GM18519 (cell line): ENCODE results near the gene ERF.

Source experiments
- ATAC-seq: cut with Tn5 transposase; IDR thresholded peaks from one replicate; pipeline ENCODE4 v1.9.1; 2021; ENCODE audit warnings: mild to moderate bottlenecking, moderate library complexity; ENCODE audit not compliant: unreplicated experiment, low FRiP score

Gene ERF

DNA sequence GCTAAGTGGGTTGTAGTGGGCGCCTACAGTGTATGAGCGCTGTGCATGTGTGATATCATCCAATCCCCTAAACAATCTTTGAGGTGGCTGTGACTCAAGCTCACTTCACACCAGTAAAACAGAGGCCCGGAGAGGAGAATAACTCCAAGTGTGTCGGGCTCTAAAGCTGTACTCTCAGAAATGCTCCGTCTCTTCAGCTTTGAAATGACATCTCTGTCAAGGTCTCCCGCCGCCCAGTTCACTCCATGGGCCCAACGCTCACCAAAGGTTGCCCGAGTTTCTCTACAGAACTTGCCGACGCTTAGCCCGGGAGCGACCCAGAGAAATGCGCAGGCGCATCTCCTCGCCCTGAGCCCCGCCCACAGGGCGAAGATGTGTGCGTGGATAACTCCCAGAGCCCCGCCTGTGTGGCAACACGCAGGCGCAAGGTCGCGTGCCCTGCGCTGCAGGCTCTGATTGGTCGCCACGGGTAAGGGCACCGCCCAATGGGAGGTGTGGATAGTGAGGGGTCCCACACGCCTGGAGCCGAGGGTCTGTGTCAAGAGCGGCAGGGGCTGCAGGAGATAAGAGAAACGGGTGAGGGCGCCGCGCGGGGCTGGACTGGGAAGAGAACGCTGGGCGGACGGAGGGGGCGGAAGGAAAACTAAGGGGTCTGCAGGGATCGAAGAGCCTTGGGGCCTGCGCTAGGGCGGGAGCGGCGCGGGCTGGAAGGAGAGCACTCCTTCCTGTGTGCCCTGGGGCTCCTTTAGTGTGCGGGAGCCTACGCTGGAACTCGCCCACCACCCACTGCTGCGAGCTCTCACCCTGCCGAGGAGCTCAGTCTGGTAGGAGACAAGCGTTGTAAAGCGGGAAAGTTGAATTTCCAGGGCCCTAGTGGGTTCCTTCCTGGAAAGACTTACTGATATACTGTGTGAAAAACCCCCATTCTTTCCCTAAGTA lies 34.8 kb downstream of the ERF start, which contains the start of gene ZNF526:
Gene ZNF526, plus strand, starts transcription at position 501 of the 939 bp plus-strand sequence. CDS start 4,092 bp downstream, outside the sequence.
- ATAC-seq, result peak; percentile 71

DNA sequence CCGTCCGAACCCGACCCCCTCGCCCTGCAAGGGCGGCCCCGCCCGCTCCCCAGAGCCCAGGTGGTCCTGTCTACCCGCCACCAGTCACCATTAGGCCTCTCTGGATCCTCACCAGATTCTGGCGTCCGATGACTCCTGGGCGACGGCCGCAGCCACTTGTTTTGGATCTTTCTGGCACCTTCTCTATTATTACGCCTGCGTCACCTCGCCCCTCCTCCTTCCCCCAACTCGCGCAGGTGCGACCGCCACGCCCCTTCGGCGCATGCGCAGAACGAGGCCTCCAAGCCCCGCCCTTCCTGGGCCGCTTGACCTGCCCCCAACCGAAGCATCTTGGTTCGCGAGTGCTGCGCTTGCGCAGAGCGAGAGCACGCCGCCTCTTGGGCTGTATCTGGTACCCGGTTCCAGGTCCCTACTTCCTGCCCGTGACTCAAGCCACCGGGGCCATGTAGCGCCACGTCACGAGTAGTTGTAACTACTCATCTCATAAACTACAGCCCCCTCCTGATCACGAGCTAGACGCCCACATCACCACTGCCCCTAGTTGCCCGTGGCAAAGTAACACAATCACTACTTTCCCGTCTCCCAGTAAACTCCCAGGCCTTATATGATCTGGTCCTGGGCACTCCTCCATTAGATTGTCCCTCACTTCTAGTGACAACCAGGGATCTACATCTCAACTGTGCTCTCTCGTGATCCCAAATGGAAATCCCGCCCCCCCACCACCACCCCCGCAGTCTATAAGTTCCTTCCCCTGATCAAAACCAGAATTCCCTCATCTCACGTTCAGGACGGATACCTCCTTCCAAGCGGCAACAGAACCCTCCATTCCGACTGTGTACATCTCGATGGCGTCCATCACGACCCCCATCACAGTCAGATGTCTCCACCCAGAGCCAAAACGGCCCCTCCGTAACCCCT lies 37.1 kb downstream of the ERF start, which contains the start of gene DEDD2:
Gene DEDD2, minus strand, starts transcription at position 158 of the 918 bp plus-strand sequence. CDS start 670 bp downstream, outside the sequence.
- ATAC-seq, result no peak

DNA sequence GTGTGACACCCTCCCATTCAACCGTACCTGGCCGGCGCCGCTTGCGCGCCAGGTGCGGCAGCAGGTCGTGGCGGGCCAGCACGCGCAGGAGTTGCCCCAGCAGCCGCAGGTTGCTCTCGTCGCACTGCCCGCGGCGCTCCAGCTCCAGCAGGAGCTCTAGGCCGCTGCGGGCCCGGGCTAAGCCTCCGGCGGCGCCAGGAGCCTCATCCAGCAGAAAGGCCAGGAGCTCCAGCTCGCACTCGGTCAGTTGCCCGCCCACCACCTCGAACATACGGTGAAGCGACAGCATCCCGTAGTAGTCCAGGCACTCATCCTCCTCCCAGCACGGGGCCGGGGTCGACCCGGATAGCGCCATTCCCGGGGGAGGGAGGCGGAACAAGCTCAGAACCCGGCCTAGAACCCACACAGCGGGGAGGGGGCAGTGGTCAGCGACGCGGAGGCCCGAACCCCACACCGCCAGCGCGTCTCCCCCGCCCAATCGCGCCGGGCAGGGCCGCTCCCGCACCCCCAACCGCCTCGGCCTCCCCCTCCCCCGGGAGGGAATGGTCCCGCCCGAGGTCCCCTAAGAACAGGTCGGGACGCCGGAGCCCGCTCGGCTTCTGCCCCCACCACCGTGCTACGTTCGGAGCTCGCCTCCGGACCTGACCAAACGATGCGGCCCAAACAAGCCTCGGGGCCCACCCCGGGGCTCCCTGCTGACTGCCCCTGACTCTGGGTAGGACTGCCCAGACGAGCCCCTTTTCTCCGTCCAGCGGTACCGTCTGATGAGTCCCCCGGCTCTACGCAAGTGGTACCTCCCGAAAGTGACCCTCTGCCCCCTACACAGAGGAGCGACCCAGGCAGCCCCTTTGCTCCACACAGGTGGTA lies 38.0 kb downstream of the ERF start:
- no peak for ATAC-seq

DNA sequence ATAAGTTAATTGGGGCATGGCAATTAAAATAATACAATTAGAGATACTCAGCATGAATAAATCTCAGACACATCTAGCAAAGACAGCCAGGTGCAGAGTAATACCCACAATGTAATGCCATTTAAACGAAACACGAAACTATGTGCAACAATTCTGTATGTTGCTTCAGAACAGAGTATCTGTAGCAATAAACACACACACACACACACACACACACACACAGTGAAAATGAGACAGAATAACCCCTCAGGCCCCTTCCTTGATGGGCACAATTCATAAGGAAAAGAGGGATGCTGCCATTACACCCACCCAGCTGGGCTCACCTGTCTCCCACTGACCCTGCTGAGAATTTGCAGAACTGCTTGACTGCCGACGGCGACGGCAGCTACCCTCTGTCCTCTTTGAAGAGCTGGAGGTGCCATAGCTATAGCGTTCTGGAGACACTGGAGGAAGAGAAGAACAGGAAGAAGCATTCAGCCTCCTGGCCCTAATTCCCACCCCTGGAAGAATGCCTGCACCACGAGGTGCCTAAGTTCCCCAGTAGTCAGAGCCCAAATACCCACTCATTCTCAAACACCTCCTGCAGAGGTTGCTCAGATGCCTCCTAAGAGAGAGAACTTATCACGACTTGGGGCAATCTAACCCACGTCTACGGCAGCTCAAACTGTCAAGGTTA lies 40.0 kb downstream of the ERF start:
- ATAC-seq, result no peak

DNA sequence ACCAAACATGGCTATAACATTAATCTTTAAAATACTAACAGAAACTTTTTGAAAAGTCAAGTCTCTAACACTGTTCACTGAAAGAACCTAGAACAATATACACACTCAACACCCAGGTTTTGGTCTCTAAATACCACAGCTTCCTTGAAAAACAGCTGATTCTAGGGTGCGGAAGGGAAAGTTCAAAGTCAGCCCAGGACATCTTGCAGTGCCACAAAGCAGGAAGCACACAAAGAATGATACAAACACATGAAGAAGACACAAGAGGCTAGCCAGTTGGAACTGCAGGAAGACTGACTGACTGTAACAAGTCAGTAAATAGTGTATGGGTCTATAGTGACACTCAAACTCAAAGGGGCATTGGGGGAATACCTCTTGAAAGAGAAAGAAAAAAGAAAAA lies 42.0 kb downstream of the ERF start:
- no peak for ATAC-seq

DNA sequence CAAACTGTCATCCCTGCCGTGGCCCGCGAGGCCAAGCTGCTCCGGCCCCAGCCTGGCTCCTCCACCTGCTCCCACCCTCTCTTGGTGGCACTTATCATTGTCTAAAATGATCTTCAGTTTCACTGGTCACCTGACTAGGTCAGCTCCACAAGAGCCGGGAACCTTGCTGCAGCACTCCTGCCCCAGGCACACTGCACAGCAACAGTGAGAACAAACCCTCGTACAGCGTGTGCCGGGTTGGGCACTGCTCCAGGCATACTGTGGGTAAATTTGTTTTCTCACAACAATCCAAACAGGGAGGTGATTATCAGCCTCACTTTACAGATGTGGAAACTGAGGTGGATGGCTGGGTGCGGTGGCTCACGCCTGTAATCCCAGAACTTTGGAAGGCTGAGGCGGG lies 46.3 kb downstream of the ERF start:
- ATAC-seq, result no peak

DNA sequence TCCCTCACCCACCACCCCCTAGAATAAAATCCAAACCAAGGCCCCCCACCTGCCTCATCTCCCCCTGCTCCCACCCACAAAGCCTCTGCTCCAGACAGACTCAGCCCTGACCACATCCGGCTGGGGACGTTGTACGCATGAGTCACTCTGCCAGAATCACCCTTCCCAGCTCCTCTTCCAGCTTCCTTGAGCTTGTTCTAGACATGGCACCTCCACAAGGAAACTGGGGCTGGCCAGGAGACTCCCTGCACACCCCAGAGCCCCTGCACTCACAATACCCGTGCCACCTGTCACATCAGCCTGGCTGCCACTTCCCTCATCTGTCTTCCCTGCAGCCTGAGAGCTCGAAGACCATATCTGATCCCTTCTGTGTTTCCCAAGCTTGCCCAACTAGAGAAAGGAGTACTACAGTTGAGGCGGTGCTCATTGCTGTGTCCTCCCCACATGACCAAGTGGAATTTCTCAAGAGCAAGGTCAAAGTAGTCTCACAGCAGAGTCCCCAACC lies 47.1 kb downstream of the ERF start:
- ATAC-seq, result no peak

DNA sequence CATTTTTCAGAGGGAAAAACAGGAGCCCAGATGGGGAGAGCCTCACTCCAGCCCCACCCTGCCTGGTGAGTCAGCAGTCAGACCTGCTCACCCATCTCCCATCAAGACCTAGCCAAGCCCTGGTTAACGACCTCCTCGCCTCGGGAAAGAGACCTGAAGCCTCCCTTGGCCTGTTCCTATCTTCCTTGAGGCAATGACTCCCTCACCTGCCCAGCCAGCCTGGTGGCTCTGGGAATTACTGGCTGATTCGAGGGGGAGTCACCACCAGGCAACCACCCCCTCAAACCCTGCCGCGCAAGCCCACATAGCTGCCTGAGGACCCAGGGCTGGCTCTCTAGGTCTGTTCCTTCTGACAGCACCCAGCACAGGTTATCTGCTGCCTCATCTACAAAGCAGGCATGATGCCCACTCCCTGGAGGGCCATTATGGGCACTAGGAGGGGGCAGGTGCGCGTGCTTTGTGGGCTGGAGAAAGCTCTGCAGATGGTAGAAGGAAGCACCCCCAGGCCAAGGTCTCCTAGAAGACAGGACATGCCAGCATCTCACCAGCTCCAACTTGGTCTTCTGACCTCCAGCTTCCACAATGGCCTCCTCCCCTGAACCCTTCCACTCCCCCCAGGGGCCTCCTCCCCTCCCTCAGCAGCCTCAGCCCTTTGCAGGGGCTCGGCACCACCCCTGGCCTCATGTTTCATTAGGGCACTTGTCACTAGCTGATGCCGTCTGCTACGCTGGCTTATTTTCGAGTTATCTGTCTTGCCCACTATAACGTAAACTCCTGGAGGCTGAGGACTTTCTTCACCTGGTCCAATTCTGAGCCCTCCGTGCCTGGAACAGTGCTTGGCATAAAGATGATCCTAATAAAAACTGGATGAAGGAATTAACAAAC lies 47.8 kb downstream of the ERF start:
- no peak for ATAC-seq

DNA sequence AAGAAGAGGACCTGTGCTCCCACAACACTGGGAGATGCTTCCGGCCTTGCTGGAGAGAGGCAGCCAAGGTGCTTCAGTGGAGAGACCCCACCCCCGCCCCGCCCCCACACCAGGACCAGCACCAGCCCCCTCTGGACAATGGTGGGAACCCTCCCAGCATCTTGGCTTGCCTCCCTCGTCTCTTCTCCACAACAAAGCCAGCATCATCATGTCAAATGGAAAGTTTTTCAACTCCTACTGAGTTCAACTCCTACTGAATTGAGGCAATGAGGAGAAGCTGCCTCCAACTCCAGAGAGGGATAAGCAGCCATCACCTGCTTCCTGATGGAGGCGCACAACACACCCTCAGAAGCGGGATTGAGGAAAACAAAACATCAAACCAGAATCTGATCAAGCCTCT lies 50.3 kb downstream of the ERF start:
- ATAC-seq, result no peak

DNA sequence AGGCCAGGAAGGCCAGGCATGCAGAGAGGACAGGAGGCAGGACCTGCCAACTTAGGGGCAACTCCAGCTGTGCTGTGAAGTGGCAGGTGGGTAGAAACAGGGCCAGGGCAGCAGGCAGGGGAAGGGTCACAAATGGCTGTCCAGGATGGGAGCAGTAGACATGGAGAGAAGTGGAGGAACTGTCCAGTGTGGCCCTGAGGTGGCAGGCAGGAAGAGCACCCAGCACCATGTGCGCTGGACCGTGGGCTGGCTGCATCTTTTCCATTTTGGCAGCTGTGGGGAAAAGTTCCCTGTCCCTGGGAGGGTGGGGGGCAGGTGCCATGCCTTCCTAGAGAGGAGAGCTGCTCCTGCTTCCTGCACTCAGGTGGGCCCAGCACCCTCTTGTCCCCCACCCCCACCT lies 51.2 kb downstream of the ERF start:
- ATAC-seq, result no peak

DNA sequence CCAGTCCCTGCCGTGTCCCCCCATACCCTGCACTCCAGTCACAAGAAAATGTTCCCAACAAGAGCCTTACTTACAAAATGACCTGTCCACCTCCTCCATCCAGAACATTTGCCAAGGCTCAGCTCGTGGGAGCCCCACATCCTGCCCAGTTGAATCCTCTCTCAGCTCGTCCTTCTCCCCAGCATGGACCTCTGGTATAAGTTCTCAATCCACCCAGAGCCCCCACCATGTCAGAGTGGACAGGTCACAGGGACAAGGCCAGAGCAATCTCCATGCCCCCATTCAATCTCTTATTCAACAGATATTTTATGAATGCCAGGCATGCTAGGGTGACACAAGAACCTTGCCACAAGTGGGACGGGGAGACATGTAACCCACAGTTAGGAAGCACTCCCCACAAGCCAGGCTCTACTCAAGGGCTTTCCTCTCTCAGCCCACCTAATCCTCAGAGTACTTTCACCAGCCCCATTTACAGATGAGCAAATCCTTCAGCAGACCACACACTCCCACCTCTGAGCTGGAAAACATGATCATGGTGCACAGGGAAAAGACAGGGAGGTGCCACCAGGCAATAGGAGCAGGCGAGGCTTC lies 52.5 kb downstream of the ERF start:
- no peak for ATAC-seq

DNA sequence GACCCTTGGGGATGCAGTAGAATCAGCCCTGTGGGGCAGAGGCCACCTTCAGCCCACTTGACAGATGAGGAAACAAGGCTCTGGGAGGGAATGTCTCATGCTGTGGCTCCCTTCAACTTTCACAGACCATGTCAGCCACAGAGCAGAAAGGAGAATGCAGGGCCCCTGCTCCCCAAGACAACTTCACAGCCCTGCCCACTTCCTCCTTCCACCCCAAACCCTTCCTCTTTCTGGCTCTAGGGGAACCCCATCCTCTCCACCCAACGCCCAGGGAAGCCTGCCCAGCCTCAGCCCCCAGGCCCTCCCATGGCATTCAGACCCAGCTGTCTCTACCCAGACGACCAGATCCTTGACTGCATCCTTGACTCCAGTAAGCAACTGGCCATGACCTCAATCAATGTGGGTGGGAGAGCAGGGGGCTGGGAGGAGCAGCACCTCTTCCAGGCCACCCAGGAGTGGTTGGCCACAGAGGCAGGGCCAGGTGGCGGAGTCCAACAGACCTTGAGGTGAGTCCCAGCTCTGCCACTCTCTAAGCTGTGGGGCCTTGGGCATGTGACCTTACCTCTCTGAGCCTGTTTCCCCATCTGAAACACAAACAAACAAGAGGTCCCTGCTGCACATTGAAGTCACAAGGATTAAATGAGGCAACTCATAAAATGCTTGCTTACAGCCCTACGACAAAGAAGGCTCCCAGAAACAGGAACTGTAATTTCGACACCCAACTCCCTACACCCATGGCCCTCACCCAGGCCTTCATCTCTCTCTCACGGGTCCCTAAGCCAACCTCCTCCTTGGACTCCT lies 53.2 kb downstream of the ERF start:
- ATAC-seq, result no peak

DNA sequence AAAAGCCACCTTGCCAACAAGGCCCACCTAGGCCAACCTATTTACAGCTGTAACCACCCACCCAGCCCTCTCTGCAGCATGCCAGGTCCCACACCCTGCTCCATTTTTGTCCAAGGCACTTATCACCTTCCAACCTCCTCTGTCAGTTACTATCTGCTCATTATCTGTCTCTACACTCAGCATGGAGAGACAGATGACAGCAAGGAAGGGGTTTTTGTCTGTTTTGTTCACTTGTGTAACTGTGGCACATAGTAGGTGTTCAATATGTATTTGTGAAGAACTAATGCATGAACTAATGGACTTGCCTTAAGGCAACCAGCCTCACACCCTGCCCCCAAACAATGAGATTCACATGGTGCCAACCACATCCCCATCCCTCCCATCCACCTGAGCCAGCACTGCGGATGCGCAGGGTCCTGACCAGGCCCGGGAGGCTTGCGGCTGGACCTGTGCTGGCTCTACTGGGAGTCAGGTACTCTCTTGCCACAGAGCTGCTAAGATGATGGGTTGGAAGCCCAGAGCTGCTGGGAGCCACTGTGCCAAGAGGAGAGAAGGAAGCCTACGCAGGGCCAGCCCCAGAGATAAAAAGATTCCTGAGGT lies 54.7 kb downstream of the ERF start:
- no peak for ATAC-seq

DNA sequence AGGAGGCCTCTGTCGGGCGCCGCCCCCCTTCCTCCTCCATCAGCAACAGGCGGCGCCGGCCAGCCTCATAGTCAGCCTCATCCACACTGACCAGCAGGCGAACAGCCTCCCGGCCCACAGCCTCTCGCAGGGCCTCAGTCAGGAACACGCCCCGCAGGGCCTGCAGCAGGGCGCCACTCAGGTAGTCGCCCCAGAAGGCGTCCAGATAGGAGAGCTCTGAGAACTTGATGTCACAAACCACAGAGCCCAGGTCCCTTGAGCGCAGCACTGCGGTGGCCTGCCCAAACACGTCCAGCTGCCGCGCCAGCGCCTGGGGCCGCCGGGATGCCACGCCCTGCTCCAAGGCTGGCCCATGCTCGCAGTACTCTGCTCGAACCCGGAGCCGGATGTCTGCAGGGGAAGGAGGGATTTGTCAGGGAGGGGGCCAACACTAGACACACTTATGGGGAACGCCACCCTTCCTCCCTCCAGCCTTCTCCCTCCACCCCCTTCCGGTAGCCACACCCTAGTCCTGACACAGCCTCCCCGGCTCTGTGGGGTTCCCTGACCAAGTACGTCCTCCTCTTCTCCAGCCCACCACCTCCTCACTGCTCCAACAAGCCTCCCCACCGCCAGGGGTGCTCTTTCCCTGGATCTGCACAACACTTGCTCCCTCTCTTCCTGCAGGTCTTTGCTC lies 55.4 kb downstream of the ERF start:
- ATAC-seq, result no peak

DNA sequence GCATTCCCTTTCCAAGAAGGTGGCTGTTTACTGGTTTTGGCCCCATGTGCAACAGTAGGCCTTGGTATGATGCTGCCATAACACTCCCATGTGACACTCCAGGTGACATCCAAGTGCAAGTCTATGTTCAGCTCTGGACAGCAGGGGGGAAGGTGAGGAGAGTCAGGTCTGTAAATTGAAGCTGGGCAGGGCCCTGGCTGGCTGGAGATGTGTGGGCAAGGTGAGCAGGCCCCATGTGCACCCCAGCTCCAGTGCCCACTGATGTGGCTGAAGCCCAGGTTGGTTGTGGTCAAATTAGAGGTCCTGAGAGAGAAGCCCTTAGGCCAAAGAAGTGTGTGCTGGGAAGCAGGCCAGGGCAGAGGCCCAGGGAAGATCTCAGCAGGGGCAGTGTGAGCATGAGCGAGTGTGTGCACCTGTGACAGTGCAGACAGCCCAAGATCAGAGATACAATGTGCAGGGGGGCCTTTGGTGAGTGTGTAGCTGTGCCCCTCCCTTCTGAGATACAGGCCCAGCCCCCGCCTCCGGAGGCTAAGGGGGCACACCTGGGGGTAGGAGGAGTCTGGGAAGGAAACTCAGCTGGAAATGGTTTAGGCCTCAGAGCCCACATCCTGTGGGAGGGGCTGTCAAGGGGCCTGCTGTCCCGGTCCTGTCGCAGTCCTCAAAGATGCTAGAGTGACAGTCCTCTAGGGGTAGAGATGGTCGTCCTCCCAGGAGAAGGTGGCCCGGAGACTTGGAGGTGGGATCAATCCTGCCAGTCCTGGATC lies 56.1 kb downstream of the ERF start:
- ATAC-seq, result no peak
